HCT116 (cell line): ENCODE data around the gene ZNF804B. TPM values are rescaled to one million over a fixed set of nuclear protein-coding genes. Genes with fewer than 3 reads are reported as not detected.

ENCODE experiments used
- ATAC-seq: fragments of 200-7000 bp; cut with Tn5 transposase; 2 replicates; pipeline ENCODE4 v1.9.1; 2020; ENCODE audit warnings: mild to moderate bottlenecking, moderate library complexity
- BruUV-seq: library from RNA; stranded (reverse); fragments of 400-500 nt; replicated peaks from 2 replicates; lab custom pipeline; 2021; lab: Mats Ljungman, UMichigan
- CTCF ChIA-PET: fragments of 300-600 bp; sonication (Branson Sonifier 250); formaldehyde crosslinking; loops from one replicate; lab custom pipeline; 2021; ENCODE audit warnings: antibody characterized with exemption; lab: Charles Lee
- POLR2A ChIA-PET: fragments of 300-600, 350-600 bp; sonication (Branson Sonifier 250); formaldehyde crosslinking; loops from one replicate; lab custom pipeline; 2021; ENCODE audit warnings: antibody characterized with exemption; lab: Charles Lee
- RAD21 ChIA-PET, 2 experiments: fragments of 300-600 bp; sonication (Branson Sonifier 250); formaldehyde crosslinking; loops; one replicate each; lab custom pipeline; 2023; ENCODE audit warnings: low total read pairs in 2 of 2; ENCODE audit not compliant: uncharacterized antibody in 2 of 2, unreplicated experiment in 2 of 2, low non-redundant PET in 1 of 2; lab: Charles Lee
- DNase-seq: peaks from one replicate; pipeline ENCODE4 v3.0.0-alpha.2; 2010; ENCODE audit warnings: low read depth, low spot score
- H2AFZ ChIP-seq: fragments of 200-600 bp; shearing (Covaris generic), sonication (generic); 2 replicates; pipeline ENCODE4 v1.6.1; 2017; ENCODE audit warnings: low read depth, mixed run types, mixed read lengths, antibody characterized with exemption, low read length; ENCODE audit not compliant: poor library complexity, severe bottlenecking
- H3K27ac ChIP-seq: 2 replicates; pipeline ENCODE4 v1.5.1; 2012; ENCODE audit warnings: low read depth, low read length
- H3K27me3 ChIP-seq: fragments of 200-600 bp; sonication (generic); 2 replicates; pipeline ENCODE4 v1.6.1; 2016; ENCODE audit warnings: mixed run types, low read length, mixed read lengths; ENCODE audit not compliant: insufficient read depth
- H3K36me3 ChIP-seq, 2 experiments: fragments of 200-500 bp in 1 of 2; fragments of 200-600 bp in 1 of 2; sonication (Bioruptor generic) in 1 of 2; sonication (generic) in 1 of 2; 2 replicates each; pipeline versions ENCODE4 v1.5.1 to v1.6.1; 2014 to 2016; ENCODE audit warnings: low read length in 2 of 2, inconsistent platforms in 1 of 2, mixed read lengths in 1 of 2, mixed run types in 1 of 2; ENCODE audit not compliant: insufficient read depth in 2 of 2, control insufficient read depth in 1 of 2
- H3K4me1 ChIP-seq, 2 experiments: fragments of 200-600 bp in 1 of 2; sonication (generic) in 1 of 2; 2 replicates each; pipeline versions ENCODE4 v1.5.1 to v1.6.1; 2012 to 2017; ENCODE audit warnings: low read length in 2 of 2, inconsistent platforms in 1 of 2, mild to moderate bottlenecking in 1 of 2, mixed read lengths in 1 of 2, mixed run types in 1 of 2, moderate library complexity in 1 of 2; ENCODE audit not compliant: insufficient read depth in 2 of 2, control insufficient read depth in 1 of 2
- H3K4me2 ChIP-seq: fragments of 200-600 bp; sonication (generic); 2 replicates; pipeline ENCODE4 v1.6.1; 2017; ENCODE audit warnings: mixed run types, low read length, mixed read lengths
- H3K4me3 ChIP-seq, 2 experiments: fragments of 200-600 bp in 1 of 2; sonication (generic) in 1 of 2; replicated peaks in 1 of 2; 2 replicates each; pipeline ENCODE4 v1.5.1; 2011 to 2016; ENCODE audit warnings: low read length in 2 of 2, control low read depth in 1 of 2, low read depth in 1 of 2, mild to moderate bottlenecking in 1 of 2, mixed read lengths in 1 of 2, mixed run types in 1 of 2
- H3K79me2 ChIP-seq: fragments of 200-600 bp; sonication (generic); 2 replicates; pipeline ENCODE4 v1.6.1; 2017; ENCODE audit warnings: mild to moderate bottlenecking, mixed run types, low read length, moderate library complexity, mixed read lengths; ENCODE audit not compliant: insufficient read depth
- H3K9ac ChIP-seq: fragments of 200-600 bp; sonication (generic); 2 replicates; pipeline ENCODE4 v1.6.1; 2016; ENCODE audit warnings: low read length, mixed read lengths
- H3K9me2 ChIP-seq: fragments of 200-600 bp; sonication (generic), shearing (Covaris generic); 2 replicates; pipeline ENCODE4 v1.6.1; 2017; ENCODE audit warnings: mixed run types, mild to moderate bottlenecking, moderate library complexity; ENCODE audit not compliant: insufficient read depth
- H3K9me3 ChIP-seq, 2 experiments: fragments of 200-500 bp in 1 of 2; fragments of 200-600 bp in 1 of 2; sonication (Bioruptor generic) in 1 of 2; sonication (generic) in 1 of 2; 2 replicates each; pipeline ENCODE4 v1.6.1; 2014 to 2017; ENCODE audit warnings: low read length in 2 of 2, mixed read lengths in 2 of 2, inconsistent platforms in 1 of 2, low read depth in 1 of 2, mild to moderate bottlenecking in 1 of 2, mixed run types in 1 of 2, moderate library complexity in 1 of 2; ENCODE audit not compliant: control insufficient read depth in 1 of 2, insufficient read depth in 1 of 2
- H4K20me1 ChIP-seq: fragments of 200-600 bp; sonication (generic), shearing (Covaris generic); 2 replicates; pipeline ENCODE4 v1.6.1; 2017; ENCODE audit warnings: mixed run types, mild to moderate bottlenecking, moderate library complexity; ENCODE audit not compliant: insufficient read depth
- CEBPB ChIP-seq: IDR thresholded peaks from 2 replicates; pipeline ENCODE4 v1.6.1; 2012; ENCODE audit warnings: low read depth
- EGR1 ChIP-seq: IDR thresholded peaks from 2 replicates; pipeline ENCODE4 v1.6.1; 2012; ENCODE audit warnings: low read depth
- FOSL1 ChIP-seq: IDR thresholded peaks from 2 replicates; pipeline ENCODE4 v1.6.1; 2012; ENCODE audit warnings: low read depth
- JUND ChIP-seq: IDR thresholded peaks from 2 replicates; pipeline ENCODE4 v1.6.1; 2012
- POLR2A ChIP-seq: IDR thresholded peaks from 2 replicates; pipeline ENCODE4 v1.7.0; 2011; ENCODE audit warnings: borderline replicate concordance; ENCODE audit not compliant: insufficient read depth, insufficient read length; ENCODE audit errors: extremely low read depth
- RAD21 ChIP-seq: IDR thresholded peaks from 2 replicates; pipeline ENCODE4 v1.6.1; 2012; ENCODE audit warnings: low read depth, mild to moderate bottlenecking
- SP1 ChIP-seq: IDR thresholded peaks from 2 replicates; pipeline ENCODE4 v1.6.1; 2012; ENCODE audit warnings: low read depth
- SRF ChIP-seq: IDR thresholded peaks from 2 replicates; pipeline ENCODE4 v1.6.1; 2012; ENCODE audit warnings: low read depth
- TCF7L2 ChIP-seq: IDR thresholded peaks from 2 replicates; pipeline ENCODE4 v1.7.0; 2011; ENCODE audit warnings: borderline replicate concordance, inconsistent platforms; ENCODE audit not compliant: insufficient read depth, insufficient read length; ENCODE audit errors: extremely low read depth
- YY1 ChIP-seq: IDR thresholded peaks from 2 replicates; pipeline ENCODE4 v1.6.1; 2011; ENCODE audit warnings: low read length, low read depth, moderate library complexity, mild to moderate bottlenecking; ENCODE audit not compliant: insufficient replicate concordance; ENCODE audit errors: extremely low read depth
- intact Hi-C: fragments of 100-400 bp; cut with micrococcal nuclease; formaldehyde crosslinking; loops from 2 replicates; pipeline ENCODE4 v1.10.0; 2022
- total RNA-seq: library from RNA; stranded (reverse); gene quantifications from one replicate; pipeline ENCODE4 v1.2.1, GENCODE V29; 2021; ENCODE audit not compliant: unreplicated experiment
- TF ChIP-seq, protein P1 (sequence below): IDR thresholded peaks from 2 replicates; pipeline ENCODE4 v1.6.1; 2012
- TF ChIP-seq, protein P2 (sequence below): IDR thresholded peaks from 2 replicates; pipeline ENCODE4 v1.6.1; 2012; ENCODE audit warnings: low read depth
- TF ChIP-seq, protein P3 (sequence below): IDR thresholded peaks from 2 replicates; pipeline ENCODE4 v1.6.1; 2012

The ZNF804B gene
- total RNA-seq, 1 experiment from 2014 or later = not detected

DNA sequence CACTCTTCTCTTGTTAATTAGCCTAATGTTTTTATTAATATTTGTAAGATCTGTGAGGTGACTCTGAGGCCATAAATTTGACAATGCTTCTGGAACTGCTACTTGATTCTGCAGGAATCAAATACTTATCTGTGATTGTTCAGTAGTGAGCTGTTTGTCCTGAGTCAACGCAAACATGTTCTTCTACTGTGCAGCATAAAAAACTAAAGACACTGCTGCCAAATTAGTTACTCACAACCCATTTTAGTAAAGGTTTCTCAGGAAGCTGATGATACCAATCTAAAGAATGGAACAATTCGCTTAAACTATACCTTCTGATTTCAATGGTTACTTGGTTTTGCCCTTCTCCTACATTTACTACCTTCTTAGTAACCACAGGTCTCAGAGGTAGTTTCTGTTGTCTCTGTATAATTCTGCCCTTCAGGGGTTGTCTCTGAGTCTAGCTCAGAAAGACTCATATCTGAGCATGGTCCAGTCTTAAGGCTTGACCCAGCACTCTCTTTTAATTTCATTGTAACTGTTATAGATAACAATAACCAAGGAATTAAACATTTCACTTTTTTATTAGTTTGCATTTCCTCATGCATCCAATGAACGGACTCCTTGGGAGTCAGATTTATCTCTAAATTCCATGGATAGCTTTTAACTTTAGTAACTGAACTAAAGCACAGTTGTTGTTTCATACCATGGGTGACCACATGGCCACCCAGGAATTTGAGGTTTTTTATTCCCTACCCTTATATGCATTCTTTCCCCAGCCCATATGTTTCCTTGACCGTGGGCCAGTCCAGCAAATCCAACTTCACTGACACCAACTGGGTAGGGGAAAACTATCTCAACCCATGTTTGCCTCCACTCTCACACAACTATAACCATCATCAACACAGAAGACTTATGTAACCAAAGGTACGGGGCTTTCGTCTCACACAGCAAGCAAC is 345.5 kb downstream of the ZNF804B start:
- CTCF ChIA-PET = no interaction called here
- H3K9me3 ChIP-seq = no peaks in the 10 kb centered on the region; a peak in 1 of 4 replicates
- RAD21 ChIA-PET = no interaction called here
- H3K36me3 ChIP-seq = no peaks in the 10 kb centered on the region
- no peak overlapping the region for H3K9ac ChIP-seq
- no peak overlapping the region for H3K4me2 ChIP-seq
- POLR2A ChIA-PET = no interaction called here
- no peaks in the 10 kb centered on the region for H3K4me1 ChIP-seq
- DNase-seq (no peak), ATAC-seq (no peak)
- no TSS peak for BruUV-seq
- no peak overlapping the region for H3K4me3 ChIP-seq
- intact Hi-C loops = no loop called here
- no peak overlapping the region for H2AFZ ChIP-seq
- no peaks in the 10 kb centered on the region for H3K79me2 ChIP-seq
- no peaks in the 10 kb centered on the region for H4K20me1 ChIP-seq
- H3K27me3 ChIP-seq = no peaks in the 10 kb centered on the region
- H3K9me2 ChIP-seq = no peaks in the 10 kb centered on the region
- TF ChIP-seq RAD21 (no peak), SRF (no peak), FOSL1 (no peak)
- TF ChIP-seq, all 23 proteins: peak for 0
- no peak overlapping the region for H3K27ac ChIP-seq

DNA sequence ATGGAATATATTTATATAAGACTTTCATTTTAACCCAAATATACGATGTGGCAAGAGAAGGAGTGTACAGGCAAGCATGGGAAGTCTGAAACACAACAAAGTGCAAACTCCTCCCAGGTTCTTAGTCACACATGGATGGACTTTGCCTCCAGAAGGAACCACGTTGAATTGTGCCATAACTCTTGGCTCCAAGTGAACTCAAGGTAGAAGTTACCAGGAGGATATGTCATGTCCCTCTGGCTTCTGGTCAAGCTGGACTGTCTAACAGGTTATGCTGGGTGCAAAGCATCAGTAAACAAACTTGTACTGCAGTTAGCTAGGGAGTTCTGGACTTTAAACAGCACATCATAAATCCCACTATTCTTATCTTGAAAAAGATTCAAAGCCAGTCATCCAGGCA is 364.4 kb downstream of the ZNF804B start:
- H3K79me2 ChIP-seq = no peaks in the 10 kb centered on the region
- no peak overlapping the region for H2AFZ ChIP-seq
- H3K4me1 ChIP-seq = no peaks in the 10 kb centered on the region
- H3K4me2 ChIP-seq = no peak overlapping the region
- no TSS peak for BruUV-seq
- CTCF ChIA-PET = no interaction called here
- ATAC-seq (no peak), DNase-seq (no peak)
- no peaks in the 10 kb centered on the region for H3K9me3 ChIP-seq
- intact Hi-C loops = no loop called here
- POLR2A ChIA-PET = no interaction called here
- no peak overlapping the region for H3K4me3 ChIP-seq
- no peaks in the 10 kb centered on the region for H3K9me2 ChIP-seq
- H4K20me1 ChIP-seq = no peaks in the 10 kb centered on the region
- RAD21 ChIA-PET = no interaction called here
- H3K27ac ChIP-seq = no peak overlapping the region
- H3K9ac ChIP-seq = no peak overlapping the region
- no peaks in the 10 kb centered on the region for H3K36me3 ChIP-seq
- TF ChIP-seq SP1 (no peak), TCF7L2 (no peak), SRF (no peak), CEBPB (no peak), JUND (no peak), RAD21 (no peak), YY1 (no peak), POLR2A (no peak), EGR1 (no peak)
- TF ChIP-seq, protein P1, sequence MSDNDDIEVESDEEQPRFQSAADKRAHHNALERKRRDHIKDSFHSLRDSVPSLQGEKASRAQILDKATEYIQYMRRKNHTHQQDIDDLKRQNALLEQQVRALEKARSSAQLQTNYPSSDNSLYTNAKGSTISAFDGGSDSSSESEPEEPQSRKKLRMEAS = no peak
- TF ChIP-seq, protein P2, sequence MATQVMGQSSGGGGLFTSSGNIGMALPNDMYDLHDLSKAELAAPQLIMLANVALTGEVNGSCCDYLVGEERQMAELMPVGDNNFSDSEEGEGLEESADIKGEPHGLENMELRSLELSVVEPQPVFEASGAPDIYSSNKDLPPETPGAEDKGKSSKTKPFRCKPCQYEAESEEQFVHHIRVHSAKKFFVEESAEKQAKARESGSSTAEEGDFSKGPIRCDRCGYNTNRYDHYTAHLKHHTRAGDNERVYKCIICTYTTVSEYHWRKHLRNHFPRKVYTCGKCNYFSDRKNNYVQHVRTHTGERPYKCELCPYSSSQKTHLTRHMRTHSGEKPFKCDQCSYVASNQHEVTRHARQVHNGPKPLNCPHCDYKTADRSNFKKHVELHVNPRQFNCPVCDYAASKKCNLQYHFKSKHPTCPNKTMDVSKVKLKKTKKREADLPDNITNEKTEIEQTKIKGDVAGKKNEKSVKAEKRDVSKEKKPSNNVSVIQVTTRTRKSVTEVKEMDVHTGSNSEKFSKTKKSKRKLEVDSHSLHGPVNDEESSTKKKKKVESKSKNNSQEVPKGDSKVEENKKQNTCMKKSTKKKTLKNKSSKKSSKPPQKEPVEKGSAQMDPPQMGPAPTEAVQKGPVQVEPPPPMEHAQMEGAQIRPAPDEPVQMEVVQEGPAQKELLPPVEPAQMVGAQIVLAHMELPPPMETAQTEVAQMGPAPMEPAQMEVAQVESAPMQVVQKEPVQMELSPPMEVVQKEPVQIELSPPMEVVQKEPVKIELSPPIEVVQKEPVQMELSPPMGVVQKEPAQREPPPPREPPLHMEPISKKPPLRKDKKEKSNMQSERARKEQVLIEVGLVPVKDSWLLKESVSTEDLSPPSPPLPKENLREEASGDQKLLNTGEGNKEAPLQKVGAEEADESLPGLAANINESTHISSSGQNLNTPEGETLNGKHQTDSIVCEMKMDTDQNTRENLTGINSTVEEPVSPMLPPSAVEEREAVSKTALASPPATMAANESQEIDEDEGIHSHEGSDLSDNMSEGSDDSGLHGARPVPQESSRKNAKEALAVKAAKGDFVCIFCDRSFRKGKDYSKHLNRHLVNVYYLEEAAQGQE = no peak
- TF ChIP-seq, protein P3, sequence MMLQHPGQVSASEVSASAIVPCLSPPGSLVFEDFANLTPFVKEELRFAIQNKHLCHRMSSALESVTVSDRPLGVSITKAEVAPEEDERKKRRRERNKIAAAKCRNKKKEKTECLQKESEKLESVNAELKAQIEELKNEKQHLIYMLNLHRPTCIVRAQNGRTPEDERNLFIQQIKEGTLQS = no peak
- H3K27me3 ChIP-seq = no peaks in the 10 kb centered on the region
